C1 segment of cervical spinal cord (tissue), 14 donors: ENCODE data around the gene PTMA.
"Not testable (repeated sequence)": the region's sequence is repeated elsewhere in the genome, so short reads cannot be mapped to it uniquely, and the experiment has no call there.

Experiments
- DNase-seq, 14 donors: peaks; one replicate each; lab custom pipeline; 2025; lab: John Stamatoyannopoulos, UW

PTMA gene, protein sequence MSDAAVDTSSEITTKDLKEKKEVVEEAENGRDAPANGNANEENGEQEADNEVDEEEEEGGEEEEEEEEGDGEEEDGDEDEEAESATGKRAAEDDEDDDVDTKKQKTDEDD

DNA sequence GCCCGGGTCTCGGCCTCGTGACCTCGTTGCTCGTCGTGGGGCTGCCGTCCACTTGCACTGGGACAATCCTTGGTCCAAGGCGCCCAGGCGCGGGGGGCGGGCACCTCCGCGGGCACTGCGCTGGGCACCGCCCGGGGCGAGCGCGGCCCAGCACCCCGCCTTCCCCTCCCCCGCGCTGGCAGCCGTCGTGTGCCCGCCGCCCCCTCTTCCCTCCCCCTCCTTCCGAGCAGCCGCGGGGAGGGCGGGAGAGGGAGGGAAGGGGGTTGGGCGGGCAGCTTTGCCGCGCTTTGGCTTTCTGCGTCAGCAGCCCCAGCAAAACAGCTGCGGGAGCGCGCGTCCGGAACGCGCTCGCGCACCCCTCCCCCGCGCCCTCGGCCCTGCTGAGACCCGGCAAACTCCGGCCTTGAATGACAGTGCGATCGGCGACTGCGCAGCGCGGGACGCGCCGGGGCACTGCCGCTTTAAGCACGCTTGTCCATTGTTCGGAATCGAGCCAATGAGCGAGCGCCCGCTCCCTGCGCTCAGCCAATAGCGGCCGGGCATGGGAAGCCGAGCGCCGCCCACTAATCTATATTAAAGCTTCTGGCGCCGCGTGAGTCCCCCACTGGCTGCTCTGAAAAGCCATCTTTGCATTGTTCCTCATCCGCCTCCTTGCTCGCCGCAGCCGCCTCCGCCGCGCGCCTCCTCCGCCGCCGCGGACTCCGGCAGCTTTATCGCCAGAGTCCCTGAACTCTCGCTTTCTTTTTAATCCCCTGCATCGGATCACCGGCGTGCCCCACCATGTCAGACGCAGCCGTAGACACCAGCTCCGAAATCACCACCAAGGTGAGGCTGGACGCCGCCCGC is at the start of gene PTMA:
Gene PTMA, plus strand, starts transcription at position 599 of the 846 bp plus-strand sequence. Its CDS starts 182 bp downstream, at position 781.
- peak; percentile 97 to 100 (median 99) for DNase-seq

DNA sequence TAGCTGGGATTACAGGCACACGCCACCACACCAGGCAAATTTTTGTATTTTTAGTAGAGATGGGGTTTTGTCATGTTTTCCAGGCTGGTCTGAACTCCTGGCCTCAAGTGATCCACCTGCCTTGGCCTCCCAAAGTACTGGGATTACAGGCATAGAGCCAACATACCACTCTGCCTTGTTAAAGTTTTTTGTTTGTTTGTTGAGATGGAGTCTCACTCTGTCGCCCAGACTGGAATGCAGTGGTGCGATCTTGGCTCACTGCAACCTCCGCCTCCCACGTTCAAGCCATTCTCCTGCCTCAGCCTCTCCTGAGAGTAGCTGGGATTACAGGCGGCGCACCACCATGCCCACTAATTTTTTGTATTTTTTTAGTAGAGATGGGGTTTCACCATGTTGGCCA is 48.3 kb upstream of the PTMA start:
- not testable (repeated sequence) for DNase-seq

DNA sequence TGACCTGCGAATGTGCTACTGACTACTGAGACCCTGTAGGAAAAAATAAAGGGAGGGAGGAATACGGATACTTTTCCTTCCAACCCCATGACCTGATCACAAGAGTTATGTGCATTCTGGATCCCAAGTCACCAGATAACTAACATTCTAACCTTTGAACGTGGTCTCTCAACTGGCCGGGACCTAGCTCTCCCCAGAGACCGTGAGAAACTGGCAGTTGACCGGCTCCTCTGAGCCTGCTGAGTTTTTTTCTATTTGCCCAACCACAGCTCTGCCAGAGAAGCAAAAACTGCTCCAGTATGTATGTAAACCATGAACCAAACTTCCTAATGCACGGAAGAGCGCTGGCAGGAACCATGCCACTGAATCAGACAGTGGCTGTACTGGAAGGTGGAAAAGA is 47.5 kb upstream of the PTMA start:
- DNase-seq, result no peak

DNA sequence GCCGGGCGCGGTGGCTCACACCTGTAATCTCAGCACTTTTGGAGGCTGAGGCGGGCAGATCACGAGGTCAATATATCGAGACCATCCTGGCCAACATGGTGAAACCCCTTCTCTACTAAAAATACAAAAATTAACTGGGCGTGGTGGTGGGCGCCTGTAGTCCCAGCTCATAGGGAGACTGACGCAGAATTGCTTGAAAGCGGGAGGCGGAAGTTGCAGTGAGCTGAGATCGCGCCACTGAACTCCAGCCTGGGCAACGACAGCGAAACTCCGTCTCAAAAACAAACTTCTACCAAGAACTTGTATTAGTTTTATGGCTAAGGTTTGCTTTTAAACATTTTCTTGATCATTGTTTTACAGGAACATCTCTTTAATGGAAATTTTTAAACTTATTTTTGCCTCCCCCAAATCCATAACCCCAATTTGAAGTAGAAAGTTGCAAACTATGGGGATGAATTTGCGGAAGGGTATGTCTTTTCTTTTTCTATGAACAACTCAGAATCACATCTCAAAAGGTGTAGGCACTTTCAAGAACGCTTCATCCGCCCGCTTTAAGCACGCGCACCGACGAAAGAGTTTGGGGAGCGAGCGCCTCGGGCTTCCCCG is 46.8 kb upstream of the PTMA start:
- no peak for DNase-seq

DNA sequence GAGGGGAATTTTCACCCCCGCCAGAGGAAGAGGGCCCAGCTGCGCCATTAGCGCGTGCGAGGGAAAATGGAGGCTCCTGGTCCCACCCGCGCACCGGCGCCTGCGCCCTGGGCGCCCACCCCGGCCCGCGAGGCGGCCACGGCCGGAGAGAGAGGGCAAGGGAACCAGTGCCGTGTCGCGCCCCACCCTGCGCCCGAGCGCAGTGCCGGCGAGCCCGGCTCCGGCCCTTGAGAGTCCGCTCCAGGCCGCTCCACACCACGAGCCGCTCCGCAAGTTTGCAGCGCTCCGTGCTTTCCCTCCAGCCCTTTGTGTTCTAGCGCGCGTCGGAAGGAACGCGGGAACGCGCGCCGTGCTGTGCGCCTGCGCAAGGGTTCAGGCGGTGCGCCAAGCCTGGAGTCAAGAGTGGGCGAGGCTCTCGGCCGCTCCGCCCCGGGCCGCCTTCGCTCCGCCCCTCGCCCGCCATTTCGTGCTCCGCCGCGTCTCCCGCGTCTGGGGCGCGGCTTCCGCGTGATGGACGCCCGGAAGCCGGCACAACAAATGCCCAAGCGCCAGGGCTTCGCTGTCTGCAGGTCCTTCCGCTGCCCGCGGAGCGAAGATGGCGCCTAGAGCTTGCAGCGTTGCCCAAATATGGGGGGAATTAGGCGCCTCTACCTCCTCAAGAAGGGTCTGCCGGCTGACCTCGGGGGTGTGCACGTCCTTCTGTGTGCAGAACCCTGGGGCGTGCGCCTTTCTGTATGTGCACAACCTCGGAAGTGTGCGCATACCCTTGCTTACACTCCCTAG is 46.1 kb upstream of the PTMA start:
- peak; percentile 49 to 98 (median 94) for DNase-seq

DNA sequence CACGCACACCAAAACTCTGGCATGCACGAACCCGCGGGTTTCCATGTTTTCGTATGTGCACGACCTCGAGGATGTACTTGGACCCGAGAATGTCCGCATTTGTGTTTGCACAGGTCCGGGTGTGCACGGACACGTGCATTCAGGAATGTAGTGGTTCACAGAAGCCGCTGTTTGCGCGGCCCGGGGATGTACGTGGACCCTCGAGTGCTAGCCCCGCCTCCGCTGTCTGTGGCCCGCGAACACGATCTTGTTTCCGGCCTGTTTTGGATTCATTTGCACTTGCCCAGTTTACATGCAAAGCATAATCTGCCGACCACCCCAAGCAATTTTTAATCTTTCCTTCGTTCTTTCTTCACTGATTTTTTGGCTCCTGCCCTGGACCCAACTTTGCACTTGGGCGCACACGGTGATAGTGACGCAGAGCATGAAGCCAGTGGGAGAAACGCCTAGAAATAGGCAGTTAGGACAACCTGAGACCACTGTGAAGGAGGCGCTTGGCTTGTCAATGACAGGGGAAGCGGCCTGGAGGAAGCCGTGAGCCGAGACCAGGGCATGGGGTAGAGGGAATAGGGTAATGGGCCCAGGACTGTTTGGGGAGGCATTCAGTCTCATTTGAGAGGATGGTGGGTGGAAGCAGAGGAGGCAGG is 45.4 kb upstream of the PTMA start:
- DNase-seq, result no peak

DNA sequence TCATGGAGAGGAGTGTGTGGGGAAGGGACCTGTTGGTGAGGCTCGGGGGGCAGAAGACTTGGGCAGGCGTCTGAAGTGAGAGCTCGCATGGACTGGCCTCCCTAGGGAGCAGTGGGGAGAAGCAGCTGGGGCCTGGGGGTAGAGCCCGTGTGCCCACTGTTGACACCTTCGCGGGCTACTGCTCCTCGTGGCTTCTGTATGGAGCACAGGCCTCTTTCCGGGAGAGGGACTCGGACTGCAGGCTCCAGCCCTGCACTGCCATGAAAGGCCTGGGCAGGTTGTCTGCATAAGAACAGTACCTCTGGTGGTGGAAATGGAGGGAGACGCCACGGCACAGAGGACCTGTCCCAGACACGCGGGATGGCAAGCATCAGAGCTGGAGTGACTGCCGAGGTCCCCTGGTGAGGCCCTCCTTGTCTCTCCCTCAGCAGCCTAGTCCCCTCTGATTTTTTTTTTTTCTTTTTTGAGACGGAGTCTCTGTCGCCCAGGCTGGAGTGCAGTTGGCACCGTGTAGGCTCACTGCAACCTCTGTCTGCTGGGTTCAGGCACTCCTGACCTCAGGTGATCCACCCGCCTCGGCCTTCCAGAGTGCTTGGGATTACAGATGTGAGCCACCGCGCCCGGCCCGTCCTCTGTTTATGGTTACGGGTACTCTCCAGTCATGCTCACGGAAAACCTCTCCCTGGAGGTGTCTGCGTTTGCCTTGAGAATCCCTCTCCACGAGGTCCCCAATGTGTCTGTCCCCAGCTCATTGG is 44.7 kb upstream of the PTMA start:
- DNase-seq, result no peak

DNA sequence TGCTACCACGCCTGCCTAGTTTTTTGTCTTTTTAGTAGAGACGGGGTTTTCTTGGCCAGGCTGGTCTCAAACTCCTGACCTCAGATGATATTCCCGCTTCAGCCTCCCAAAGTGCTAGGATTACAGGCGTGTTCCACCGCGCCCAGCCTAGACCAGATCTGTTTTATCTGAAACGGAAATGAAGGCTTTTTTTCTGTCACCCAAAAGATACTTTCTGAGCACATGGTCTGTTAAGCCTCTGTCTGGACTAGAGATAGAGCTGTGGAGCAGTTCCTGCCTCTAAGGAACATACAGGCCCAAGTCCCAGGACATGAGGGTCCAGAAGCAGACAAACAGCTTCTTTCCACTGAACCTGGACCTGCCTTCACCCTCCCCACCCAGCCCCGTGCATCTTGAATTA is 43.6 kb upstream of the PTMA start:
- DNase-seq, result no peak

DNA sequence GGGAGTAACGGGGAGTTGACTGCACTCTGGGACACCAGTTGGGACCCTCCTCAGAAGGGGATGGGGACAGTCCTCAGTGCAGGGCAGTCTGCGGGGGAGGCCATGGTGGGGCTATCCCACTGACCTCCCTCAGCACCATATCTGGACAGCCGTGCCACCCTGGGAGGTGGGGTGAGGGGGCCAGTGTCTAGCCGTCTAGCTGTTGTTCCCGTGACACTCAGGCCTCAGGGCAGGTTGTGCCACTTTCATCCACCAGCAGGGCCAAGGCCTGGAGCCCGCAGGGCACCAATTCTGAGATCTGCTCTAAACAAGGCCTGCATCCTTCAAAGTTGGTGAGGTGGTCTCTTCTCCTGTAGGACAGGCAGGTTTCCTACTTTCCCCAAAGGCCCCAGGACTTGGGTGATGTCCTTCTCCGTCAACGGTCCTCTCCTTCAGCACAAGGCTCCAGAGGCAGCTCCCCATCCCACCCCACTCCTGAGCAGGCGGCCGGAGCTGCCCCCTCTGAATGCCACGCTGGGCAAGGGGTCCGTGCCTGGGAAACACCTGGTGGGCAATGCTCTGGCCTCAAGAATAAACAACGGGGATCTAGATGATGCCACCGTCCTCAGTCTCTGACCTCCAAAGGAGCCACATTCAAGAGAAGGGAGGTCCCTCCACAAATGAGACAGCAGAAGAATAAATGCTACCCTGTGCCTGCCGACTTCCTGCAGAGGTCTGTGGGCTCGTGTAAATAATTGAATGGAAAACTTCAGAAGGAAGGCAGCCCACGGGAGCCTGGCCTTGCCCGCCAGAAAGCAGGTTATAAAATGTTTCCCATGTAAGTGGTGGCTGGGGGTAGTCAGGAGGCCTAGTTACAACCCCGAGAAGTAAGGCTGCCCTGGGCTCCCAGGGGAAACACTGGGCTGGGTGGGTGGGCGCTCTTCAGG is 42.8 kb upstream of the PTMA start:
- no peak for DNase-seq

DNA sequence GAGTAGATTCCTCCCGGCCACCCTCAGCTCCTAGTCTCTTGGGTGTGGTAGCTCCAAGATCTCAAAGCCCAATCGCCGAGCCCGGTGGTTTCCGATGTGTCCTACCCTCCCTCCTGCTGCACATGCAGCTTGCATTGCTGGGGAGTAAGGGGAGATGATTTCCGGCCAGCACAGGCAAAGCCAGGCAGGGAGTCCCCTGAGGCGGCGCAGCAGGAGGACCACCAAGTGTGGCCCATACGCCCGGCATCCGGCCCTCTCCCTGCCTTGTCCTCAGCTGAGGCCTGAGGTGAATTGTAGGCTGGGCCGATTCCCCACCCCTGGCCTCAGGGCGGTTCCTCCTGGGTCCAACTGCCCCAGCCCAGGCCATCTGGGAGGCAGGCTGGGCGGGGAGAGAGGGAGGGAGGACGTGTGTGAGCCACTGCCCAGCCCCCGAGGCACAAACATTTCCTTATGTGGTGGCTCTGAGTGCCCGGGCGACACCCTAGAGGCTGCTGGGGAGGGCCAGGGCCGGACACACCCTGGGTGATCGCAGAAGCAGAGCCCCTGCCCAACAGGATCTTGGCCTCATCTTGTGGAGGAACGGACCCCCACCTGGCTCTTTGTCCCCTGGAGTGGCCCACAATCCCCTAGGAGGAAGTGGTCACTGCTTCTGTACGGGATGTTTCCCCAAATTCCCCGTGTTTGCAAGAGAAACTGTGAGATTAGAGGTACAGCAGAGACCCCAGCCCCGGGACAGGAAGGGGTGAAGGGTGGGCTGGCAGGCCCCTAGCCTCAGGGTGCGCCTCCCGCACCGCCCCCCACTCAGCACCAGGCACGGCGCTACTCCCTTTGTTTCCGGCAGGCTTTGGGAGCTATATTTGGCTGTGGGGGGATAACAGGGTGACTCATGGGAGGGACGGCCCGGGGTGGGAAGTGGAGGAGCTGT is 41.9 kb upstream of the PTMA start:
- peak; percentile 17 to 90 (median 76) for DNase-seq

DNA sequence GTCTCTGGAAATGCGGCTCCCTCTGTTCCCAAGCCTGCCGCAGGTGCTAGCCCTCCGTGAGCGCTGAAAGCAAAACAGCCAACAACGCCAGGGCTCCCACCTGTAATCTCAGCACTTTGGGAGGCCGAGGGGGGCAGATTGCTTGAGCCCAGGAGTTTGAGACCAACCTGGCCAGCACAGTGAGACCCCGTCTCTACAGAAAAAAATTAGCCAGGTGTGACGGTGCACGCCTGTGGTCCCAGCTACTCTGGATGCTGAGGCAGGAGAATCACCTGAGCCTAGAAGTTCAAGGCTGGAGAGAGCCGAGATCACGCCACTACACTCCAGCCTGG is 41.3 kb upstream of the PTMA start:
- no peak for DNase-seq

DNA sequence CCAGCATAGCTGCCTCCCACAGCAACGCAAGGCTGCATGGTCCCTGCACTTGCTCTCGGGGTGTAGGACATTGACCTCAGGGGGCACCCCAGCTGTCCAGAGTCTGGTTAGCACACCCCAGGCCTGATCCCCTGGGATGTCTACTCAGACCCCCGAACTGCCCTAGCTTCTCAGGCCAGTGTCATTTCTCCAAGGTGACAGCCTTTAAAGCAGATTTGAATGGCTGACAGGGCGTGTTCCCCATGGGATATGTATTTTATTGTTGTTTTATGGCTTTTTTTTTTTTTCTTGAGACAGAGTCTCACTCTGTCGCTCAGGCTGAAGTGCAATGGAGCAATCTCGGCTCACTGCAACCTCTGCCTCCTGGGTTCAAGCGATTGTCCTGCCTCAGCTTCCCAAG is 40.8 kb upstream of the PTMA start:
- DNase-seq, result no peak

DNA sequence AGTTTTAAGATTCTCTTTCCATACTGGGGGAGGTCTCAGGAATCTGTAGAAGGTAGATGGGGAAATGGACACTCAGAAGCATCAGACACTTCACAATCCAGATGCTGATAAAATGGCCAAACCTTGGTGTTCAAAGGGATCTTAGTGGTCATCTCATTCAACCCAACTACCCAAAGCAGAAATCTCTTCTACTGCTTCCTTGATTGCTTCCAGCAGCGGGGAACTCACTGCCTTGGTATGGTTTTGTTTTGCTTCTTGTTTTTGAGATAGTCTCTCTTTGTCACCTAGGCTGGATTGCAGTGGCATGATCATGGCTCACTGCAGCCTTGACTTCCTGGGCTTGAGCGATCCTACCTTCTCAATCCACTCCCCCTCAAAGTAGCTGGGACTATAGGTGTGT is 39.3 kb upstream of the PTMA start:
- no peak for DNase-seq

DNA sequence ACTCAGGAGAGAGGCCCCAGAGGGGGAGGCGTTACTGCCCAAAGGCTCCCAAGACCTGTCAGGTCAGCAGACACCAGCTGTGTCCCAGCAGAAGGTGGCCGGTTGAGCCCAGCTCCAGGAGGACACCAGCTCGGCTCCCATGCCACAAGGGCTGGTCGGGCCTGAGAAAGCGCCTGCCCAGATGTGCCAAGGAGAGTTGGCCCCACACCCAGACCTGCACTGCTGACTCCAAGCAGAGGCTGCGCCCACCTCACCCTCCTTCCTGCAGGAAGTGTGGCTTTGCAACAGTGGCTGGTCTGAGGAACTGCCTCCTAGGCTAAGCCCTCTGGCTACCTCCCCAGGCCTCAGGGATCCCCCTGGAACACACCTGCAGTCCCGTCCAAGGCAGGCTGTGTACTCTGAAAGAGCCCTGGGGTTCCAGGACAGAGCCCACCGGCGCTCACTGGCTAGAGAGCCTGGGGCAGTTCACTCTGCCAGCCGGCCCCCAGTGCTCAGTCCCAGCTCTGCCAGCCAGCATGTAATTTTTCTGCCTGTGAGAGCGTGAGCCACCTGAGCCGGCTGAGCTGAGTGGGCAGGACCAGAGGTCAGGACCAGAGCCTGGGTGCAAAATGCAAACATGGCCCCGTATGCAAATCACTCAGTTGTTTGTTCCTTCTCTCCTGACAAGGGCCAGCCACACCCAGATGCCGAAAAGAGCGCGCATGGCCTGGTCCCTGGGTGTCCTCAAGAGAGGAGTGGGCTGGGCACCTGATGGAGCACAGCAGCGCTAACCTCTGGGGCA is 36.9 kb upstream of the PTMA start:
- no peak for DNase-seq

DNA sequence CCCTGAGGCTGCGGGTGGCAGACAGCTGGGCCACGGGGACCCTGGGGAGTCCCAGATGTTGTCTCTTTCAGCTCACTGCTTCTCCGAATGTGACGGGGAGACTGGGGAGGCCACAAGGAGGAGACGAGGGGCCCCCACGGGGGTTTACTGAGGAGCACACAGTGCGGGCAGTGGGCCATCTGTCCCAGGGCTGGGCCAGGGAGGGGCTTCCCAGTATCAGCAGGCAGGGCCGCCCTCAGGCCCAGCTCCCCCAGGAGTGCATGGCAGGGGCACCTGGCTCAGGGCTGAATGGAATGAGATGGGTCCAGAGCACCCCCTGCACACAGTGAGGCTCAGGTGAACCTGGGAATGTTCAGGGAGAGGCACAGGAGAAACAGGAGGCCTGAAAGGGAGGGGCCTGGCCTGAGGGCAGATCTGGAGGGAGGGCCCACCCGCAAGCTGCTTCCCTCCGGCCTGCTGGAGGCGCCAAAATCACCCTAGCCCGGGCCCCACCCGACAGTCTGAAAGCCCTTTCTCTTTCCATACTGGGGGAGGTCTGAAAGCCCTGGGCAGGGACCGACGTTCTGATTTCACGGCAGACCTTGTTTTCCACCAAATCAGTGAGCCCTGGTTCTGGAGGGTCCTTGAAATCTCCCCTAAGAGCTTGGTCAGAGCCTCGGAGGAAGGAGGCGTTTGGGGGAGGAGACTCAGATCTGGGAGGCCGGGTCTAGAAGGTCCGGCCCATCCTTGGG is 35.5 kb upstream of the PTMA start:
- peak in 1 of 14 donors; percentile 23 for DNase-seq

DNA sequence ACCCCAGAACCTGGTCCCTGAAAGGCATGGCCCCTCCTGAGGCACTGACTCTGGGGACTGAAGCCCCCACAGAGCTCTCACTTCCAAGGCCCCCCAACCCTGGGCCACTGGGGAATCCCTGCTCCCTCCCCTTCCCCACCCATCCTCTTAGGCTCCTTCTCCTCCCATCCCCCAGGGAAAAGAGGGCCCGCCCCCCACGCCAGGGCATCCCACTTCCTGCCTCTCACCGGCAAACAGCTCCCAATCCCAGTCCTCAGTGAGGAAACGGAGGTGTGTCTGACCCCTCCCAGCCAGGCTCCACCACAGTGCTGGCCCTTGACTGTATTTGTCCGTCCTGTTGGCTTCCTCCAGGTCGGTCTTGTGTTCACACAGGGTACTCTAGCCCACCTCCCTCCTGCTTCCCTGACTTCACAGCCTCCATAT is 35.0 kb upstream of the PTMA start:
- no peak for DNase-seq
